GM21360 (cell line): Measurements from ENCODE around the gene DNAJC13.
"Not testable (repeated sequence)": the region's sequence is repeated elsewhere in the genome, so short reads cannot be mapped to it uniquely, and the experiment has no call there.

Experiments
- ATAC-seq: cut with Tn5 transposase; IDR thresholded peaks from one replicate; pipeline ENCODE4 v1.9.1; 2021; ENCODE audit warnings: mild to moderate bottlenecking, moderate library complexity; ENCODE audit not compliant: unreplicated experiment

The DNAJC13 gene

GRCh38 chr3:132542577-132542976 is 125.3 kb downstream of the DNAJC13 start:
- no peak for ATAC-seq

GRCh38 chr3:132543011-132543739 is 125.9 kb downstream of the DNAJC13 start:
- no peak for ATAC-seq

- ATAC-seq = no peak
Measured at GRCh38 chr3:132544130-132544529, 126.8 kb downstream of the DNAJC13 start.

- ATAC-seq = no peak
Measured at GRCh38 chr3:132545471-132545870, 128.2 kb downstream of the DNAJC13 start.

GRCh38 chr3:132549169-132549568 is 131.9 kb downstream of the DNAJC13 start:
- no peak for ATAC-seq

GRCh38 chr3:132549890-132550578 is 132.7 kb downstream of the DNAJC13 start:
- ATAC-seq = peak; percentile 75

- ATAC-seq = no peak
Measured at GRCh38 chr3:132550579-132551305, 133.4 kb downstream of the DNAJC13 start.

GRCh38 chr3:132553826-132554225 is 136.5 kb downstream of the DNAJC13 start:
- no peak for ATAC-seq

- no peak for ATAC-seq
Measured at GRCh38 chr3:132554437-132554836, 137.1 kb downstream of the DNAJC13 start.

- no peak for ATAC-seq
Measured at GRCh38 chr3:132555306-132556035, 138.2 kb downstream of the DNAJC13 start.

- ATAC-seq = not testable (repeated sequence)
Measured at GRCh38 chr3:132556036-132556386, 138.7 kb downstream of the DNAJC13 start.

- ATAC-seq = no peak
Measured at GRCh38 chr3:132556508-132557159, 139.3 kb downstream of the DNAJC13 start.

GRCh38 chr3:132561003-132561402 is 143.7 kb downstream of the DNAJC13 start:
- ATAC-seq = no peak

- ATAC-seq = no peak
Measured at GRCh38 chr3:132563420-132564069, 146.2 kb downstream of the DNAJC13 start.

- no peak for ATAC-seq
Measured at GRCh38 chr3:132564070-132564465, 146.8 kb downstream of the DNAJC13 start.

- no peak for ATAC-seq
Measured at GRCh38 chr3:132568422-132568821, 151.1 kb downstream of the DNAJC13 start.

GRCh38 chr3:132569153-132569552 is 151.9 kb downstream of the DNAJC13 start:
- no peak for ATAC-seq

GRCh38 chr3:132569580-132569979 is 152.3 kb downstream of the DNAJC13 start:
- no peak for ATAC-seq

GRCh38 chr3:132570016-132570415 is 152.7 kb downstream of the DNAJC13 start:
- no peak for ATAC-seq

- ATAC-seq = no peak
Measured at GRCh38 chr3:132573797-132574211, 156.5 kb downstream of the DNAJC13 start.
